Vagina (tissue), 2 donors: ENCODE measurements around the gene ACAP3. TPM values are rescaled to one million over a fixed set of nuclear protein-coding genes. Genes with fewer than 3 reads are reported as not detected.

Experiments
- DNase-seq, 2 donors: peaks; one replicate each; pipeline ENCODE4 v3.0.0-alpha.2; 2017; ENCODE audit errors: extremely low spot score in 2 of 2
- H3K27ac ChIP-seq: fragments of 200-600 bp; sonication (generic); one replicate; pipeline ENCODE4 v1.5.1; 2019
- H3K27me3 ChIP-seq: fragments of 200-600 bp; sonication (generic); one replicate; pipeline ENCODE4 v1.5.1; 2019
- H3K36me3 ChIP-seq, 2 donors: fragments of 200-600 bp; sonication (generic); one replicate each; pipeline ENCODE4 v1.5.1; 2017 to 2019
- H3K4me1 ChIP-seq: fragments of 200-600 bp; sonication (generic); one replicate; pipeline ENCODE4 v1.5.1; 2019
- H3K4me3 ChIP-seq, 2 donors: fragments of 200-600 bp; sonication (generic); 1 replicate in 1 of 2; 2 replicates in 1 of 2; pipeline ENCODE4 v1.5.1; 2016 to 2019
- H3K9me3 ChIP-seq: fragments of 200-600 bp; sonication (generic); one replicate; pipeline ENCODE4 v1.5.1; 2019
- CTCF ChIP-seq, 3 experiments: fragments of 450-650 bp in 2 of 3; fragments of 200-600 bp in 1 of 3; sonication (generic) in 1 of 3; IDR thresholded peaks; one replicate each; pipeline ENCODE4 v1.5.1; 2017 to 2019; ENCODE audit warnings: antibody characterized with exemption in 3 of 3, mild to moderate bottlenecking in 2 of 3, moderate library complexity in 2 of 3
- POLR2A ChIP-seq, 2 donors: fragments of 450-650 bp; IDR thresholded peaks; one replicate each; pipeline ENCODE4 v1.6.1; 2017; ENCODE audit warnings: antibody characterized with exemption in 2 of 2, mild to moderate bottlenecking in 2 of 2, moderate library complexity in 2 of 2
- POLR2AphosphoS5 ChIP-seq, 2 donors: sonication (generic); formaldehyde crosslinking; IDR thresholded peaks; one replicate each; pipeline ENCODE4 v1.9.0; 2017; ENCODE audit warnings: antibody characterized with exemption in 2 of 2, mild to moderate bottlenecking in 2 of 2, low read depth in 1 of 2; ENCODE audit not compliant: insufficient read depth in 1 of 2
- intact Hi-C: fragments of 100-400 bp; cut with DNase I; formaldehyde crosslinking; loops from one replicate; pipeline ENCODE4 v1.15.1; 2023
- total RNA-seq: library from RNA; depleted of rRNA; stranded (reverse); fragments of >200 nt; gene quantifications from one replicate; pipeline ENCODE4 v1.2.3, GENCODE V29; 2016

Gene ACAP3
- total RNA-seq, 1 donor from 2014 or later: 68.5 TPM

- H3K9me3 ChIP-seq: no peaks in the 10 kb centered on the region
- no peak for DNase-seq
- no peak overlapping the region for H3K27ac ChIP-seq
- no peaks in the 10 kb centered on the region for H3K27me3 ChIP-seq
- H3K4me3 ChIP-seq: no peak overlapping the region
- peaks cover 0 to 15% of the 10 kb centered on the region in 2 donors for H3K36me3 ChIP-seq
- intact Hi-C loops: no loop called here
- no peak for TF ChIP-seq POLR2AphosphoS5 (IDR thresholded peaks at IDR 0.05; ENCODE audit: insufficient read depth in 1 of 2, low read depth in 1 of 2)
- TF ChIP-seq POLR2A (IDR thresholded peaks at IDR 0.05): no peak
- no peak for TF ChIP-seq CTCF (IDR thresholded peaks at IDR 0.05)
- H3K4me1 ChIP-seq: peaks cover 48% of the 10 kb centered on the region
These were observed 22.8 kb upstream of the ACAP3 start for GRCh38 chr1:1330366-1331067.

DNA sequence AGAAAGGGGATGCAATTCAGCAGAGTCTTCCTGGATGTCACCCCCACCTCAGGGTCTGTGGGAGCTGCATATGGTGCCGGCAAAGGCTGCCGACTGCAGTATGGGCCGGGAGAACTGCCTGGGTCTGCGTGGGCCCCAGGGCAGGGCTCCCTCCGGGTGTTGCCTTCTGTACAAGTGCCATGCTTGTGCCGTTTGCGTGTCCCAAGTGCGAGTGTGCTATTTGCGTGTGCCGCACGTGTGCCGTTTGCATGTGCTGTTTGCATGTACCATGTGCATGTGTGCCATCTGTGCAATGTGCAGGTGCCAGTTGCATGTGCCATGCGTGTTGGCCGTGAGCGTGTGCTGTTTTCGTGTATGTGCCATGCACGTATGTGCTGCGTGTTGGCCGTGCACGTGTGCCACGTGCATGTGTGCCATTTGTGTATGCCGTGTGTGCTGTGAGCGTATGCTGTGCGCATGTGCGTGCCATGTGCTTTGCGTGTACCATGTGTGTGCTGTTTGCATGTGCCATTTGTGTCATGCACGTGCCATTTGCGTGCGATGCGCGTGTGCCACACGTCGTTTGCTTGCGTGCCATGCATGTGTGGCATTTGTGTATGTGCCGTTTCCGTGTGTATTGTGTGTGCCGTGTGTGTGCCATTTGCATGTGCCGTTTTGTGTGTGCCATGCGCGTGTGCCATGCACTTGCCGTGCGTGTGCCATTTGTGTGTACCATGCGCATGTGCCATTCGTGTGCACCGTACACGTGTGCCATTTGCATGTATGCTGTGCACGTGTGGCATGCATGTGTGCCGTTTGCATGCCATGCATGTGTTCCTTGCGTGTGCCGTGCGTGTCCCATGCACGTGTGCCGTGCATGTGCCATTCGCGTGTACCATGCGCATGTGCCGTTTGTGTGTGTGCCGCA, 21.8 kb upstream of the ACAP3 start:
- no peak for TF ChIP-seq POLR2AphosphoS5 (IDR thresholded peaks at IDR 0.05; ENCODE audit: insufficient read depth in 1 of 2, low read depth in 1 of 2)
- no peak for TF ChIP-seq POLR2A (IDR thresholded peaks at IDR 0.05)
- TF ChIP-seq CTCF (IDR thresholded peaks at IDR 0.05): no peak
- Histone ChIP-seq H3K27me3 (no peaks in the 10 kb centered on the region), H3K4me1 (peaks cover 55% of the 10 kb centered on the region), H3K9me3 (no peaks in the 10 kb centered on the region), H3K4me3 (no peak overlapping the region), H3K36me3 (peaks cover 0 to 15% of the 10 kb centered on the region in 2 donors), H3K27ac (no peak overlapping the region)
- DNase-seq: no peak
- intact Hi-C loops: no loop called here

GRCh38 chr1:1328254-1328653, 20.5 kb upstream of the ACAP3 start:
- peaks cover 55% of the 10 kb centered on the region for H3K4me1 ChIP-seq
- intact Hi-C loops: no loop called here
- no peak overlapping the region for H3K4me3 ChIP-seq
- TF ChIP-seq POLR2AphosphoS5 (IDR thresholded peaks at IDR 0.05; ENCODE audit: insufficient read depth in 1 of 2, low read depth in 1 of 2): no peak
- TF ChIP-seq CTCF (IDR thresholded peaks at IDR 0.05): no peak
- no peak for TF ChIP-seq POLR2A (IDR thresholded peaks at IDR 0.05)
- H3K27ac ChIP-seq: no peak overlapping the region
- DNase-seq: no peak
- H3K27me3 ChIP-seq: no peaks in the 10 kb centered on the region
- peaks cover 0 to 15% of the 10 kb centered on the region in 2 donors for H3K36me3 ChIP-seq
- H3K9me3 ChIP-seq: no peaks in the 10 kb centered on the region

- peaks cover 54% of the 10 kb centered on the region for H3K4me1 ChIP-seq
- no peak overlapping the region for H3K27ac ChIP-seq
- H3K9me3 ChIP-seq: no peaks in the 10 kb centered on the region
- H3K36me3 ChIP-seq: peaks cover 0 to 15% of the 10 kb centered on the region in 2 donors
- TF ChIP-seq POLR2A (IDR thresholded peaks at IDR 0.05) (no peak), POLR2AphosphoS5 (IDR thresholded peaks at IDR 0.05; ENCODE audit: insufficient read depth in 1 of 2, low read depth in 1 of 2) (no peak), CTCF (IDR thresholded peaks at IDR 0.05) (no peak)
- H3K27me3 ChIP-seq: no peaks in the 10 kb centered on the region
- intact Hi-C loops: no loop called here
- DNase-seq: no peak
- no peak overlapping the region for H3K4me3 ChIP-seq
These were observed 19.6 kb upstream of the ACAP3 start for GRCh38 chr1:1327291-1327690.
